Panc1 (cell line): ENCODE results near the gene G2E3. TPM values are rescaled to one million over a fixed set of nuclear protein-coding genes. Genes with fewer than 3 reads are reported as not detected.
A peak's percentile ranks its signal among the peaks of the same experiment; 100 is the strongest.

Experiments used
- ATAC-seq: fragments of 200-7000 bp; cut with Tn5 transposase; 2 replicates; pipeline ENCODE4 v1.9.1; 2020; ENCODE audit warnings: mild to moderate bottlenecking, moderate library complexity
- BruUV-seq: library from RNA; stranded (reverse); fragments of 400-500 nt; replicated peaks from 2 replicates; lab custom pipeline; 2021; lab: Mats Ljungman, UMichigan
- CTCF ChIA-PET: fragments of 300-600 bp; sonication (Branson Sonifier 250); formaldehyde crosslinking; loops from one replicate; lab custom pipeline; 2022; ENCODE audit warnings: antibody characterized with exemption; lab: Charles Lee
- POLR2A ChIA-PET: fragments of 300-600 bp; sonication (Branson Sonifier 250); formaldehyde crosslinking; loops from one replicate; lab custom pipeline; 2022; ENCODE audit warnings: antibody characterized with exemption; lab: Charles Lee
- DNase-seq: peaks from one replicate; pipeline ENCODE4 v3.0.0-alpha.2; 2010; ENCODE audit warnings: low read depth, low spot score
- H3K27ac ChIP-seq: 2 replicates; pipeline ENCODE4 v1.5.1; 2011; ENCODE audit warnings: mild to moderate bottlenecking, low read length, inconsistent platforms
- H3K27me3 ChIP-seq: fragments of 200-500 bp; sonication (Bioruptor generic); 2 replicates; pipeline ENCODE4 v1.6.0; 2014; ENCODE audit warnings: low read length, inconsistent platforms; ENCODE audit not compliant: control insufficient read depth, insufficient read depth
- H3K36me3 ChIP-seq: fragments of 200-500 bp; sonication (Bioruptor generic); 2 replicates; pipeline ENCODE4 v1.5.1; 2014; ENCODE audit warnings: inconsistent platforms, mild to moderate bottlenecking, low read length, moderate library complexity; ENCODE audit not compliant: control insufficient read depth, insufficient read depth
- H3K4me1 ChIP-seq: 2 replicates; pipeline ENCODE4 v1.5.1; 2011; ENCODE audit warnings: inconsistent platforms, mild to moderate bottlenecking, low read length, moderate library complexity; ENCODE audit not compliant: control insufficient read depth, insufficient read depth
- H3K4me3 ChIP-seq, 2 experiments: 2 replicates each; pipeline ENCODE4 v1.5.1; 2011 to 2012; ENCODE audit warnings: low read depth in 2 of 2, low read length in 2 of 2, mild to moderate bottlenecking in 2 of 2, inconsistent platforms in 1 of 2, moderate library complexity in 1 of 2
- H3K9me3 ChIP-seq: fragments of 200-500 bp; sonication (Bioruptor generic); 2 replicates; pipeline ENCODE4 v1.5.1; 2014; ENCODE audit warnings: low read depth, mild to moderate bottlenecking, inconsistent platforms, low read length, moderate library complexity; ENCODE audit not compliant: control insufficient read depth, insufficient read depth
- POLR2AphosphoS5 ChIP-seq: IDR thresholded peaks from 2 replicates; pipeline ENCODE4 v1.6.1; 2012; ENCODE audit warnings: mild to moderate bottlenecking, low read depth, low read length, moderate library complexity
- SIN3A ChIP-seq: IDR thresholded peaks from 2 replicates; pipeline ENCODE4 v1.6.1; 2012; ENCODE audit warnings: low read depth, mild to moderate bottlenecking, low read length, moderate library complexity, borderline replicate concordance; ENCODE audit not compliant: insufficient read depth
- TCF7L2 ChIP-seq: IDR thresholded peaks from 2 replicates; pipeline ENCODE4 v1.6.1; 2011; ENCODE audit warnings: mild to moderate bottlenecking, low read depth, low read length, inconsistent platforms
- in situ Hi-C: cut with HindIII; loops from 2 replicates; pipeline ENCODE4 v1.10.0; 2016; ENCODE audit warnings: low sequenced_read_pairs, low pct_unique_long_range_greater_than_20kb
- intact Hi-C: fragments of 100-400 bp; cut with micrococcal nuclease; formaldehyde crosslinking; loops from one replicate; pipeline ENCODE4 v1.10.0; 2022; ENCODE audit not compliant: unreplicated experiment
- total RNA-seq: library from RNA; stranded (reverse); gene quantifications from one replicate; pipeline ENCODE4 v1.2.1, GENCODE V29; 2021; ENCODE audit not compliant: unreplicated experiment
- TF ChIP-seq, protein P1 (sequence below): fragments of 450-650 bp; IDR thresholded peaks from 2 replicates; pipeline ENCODE4 v1.5.1; 2017; ENCODE audit warnings: mild to moderate bottlenecking
- TF ChIP-seq, protein P2 (sequence below), 2 experiments: IDR thresholded peaks; 2 replicates each; pipeline ENCODE4 v1.6.1; 2011 to 2012; ENCODE audit warnings: low read depth in 2 of 2, control low read depth in 1 of 2, low read length in 1 of 2, mild to moderate bottlenecking in 1 of 2, moderate library complexity in 1 of 2; ENCODE audit not compliant: insufficient read depth in 1 of 2

Gene G2E3
- total RNA-seq, 1 experiment from 2014 or later, result 27.5 TPM

DNA sequence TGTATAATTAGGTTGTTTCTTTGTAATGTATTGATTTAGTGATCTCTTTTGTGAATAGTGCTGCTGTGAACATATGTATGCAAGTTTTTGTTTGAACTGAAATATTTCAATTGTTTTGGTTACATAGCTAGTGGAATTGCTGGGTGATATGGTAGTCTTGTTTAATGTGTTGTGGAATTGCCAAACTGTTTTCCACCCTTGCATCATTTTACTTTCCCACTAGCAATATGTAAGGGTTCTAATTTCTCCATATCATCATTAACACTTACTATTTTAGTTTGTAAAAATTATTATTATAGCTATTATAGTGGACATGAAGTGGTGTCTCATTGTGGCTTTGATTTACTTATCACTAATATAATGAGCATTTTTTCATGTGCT is 5.9 kb downstream of the G2E3 start:
- Histone ChIP-seq H3K27me3 (no peaks in the 10 kb centered on the region), H3K4me3 (no peak overlapping the region), H3K27ac (no peak overlapping the region), H3K36me3 (no peaks in the 10 kb centered on the region), H3K4me1 (peaks cover 18% of the 10 kb centered on the region), H3K9me3 (no peaks in the 10 kb centered on the region)
- ATAC-seq (no peak), DNase-seq (no peak)
- in situ Hi-C loops (no loop called here), intact Hi-C loops (no loop called here)
- POLR2A ChIA-PET, result no interaction called here
- CTCF ChIA-PET, result no interaction called here
- BruUV-seq, result no TSS peak
- TF ChIP-seq TCF7L2, result no peak
- TF ChIP-seq, protein P1, sequence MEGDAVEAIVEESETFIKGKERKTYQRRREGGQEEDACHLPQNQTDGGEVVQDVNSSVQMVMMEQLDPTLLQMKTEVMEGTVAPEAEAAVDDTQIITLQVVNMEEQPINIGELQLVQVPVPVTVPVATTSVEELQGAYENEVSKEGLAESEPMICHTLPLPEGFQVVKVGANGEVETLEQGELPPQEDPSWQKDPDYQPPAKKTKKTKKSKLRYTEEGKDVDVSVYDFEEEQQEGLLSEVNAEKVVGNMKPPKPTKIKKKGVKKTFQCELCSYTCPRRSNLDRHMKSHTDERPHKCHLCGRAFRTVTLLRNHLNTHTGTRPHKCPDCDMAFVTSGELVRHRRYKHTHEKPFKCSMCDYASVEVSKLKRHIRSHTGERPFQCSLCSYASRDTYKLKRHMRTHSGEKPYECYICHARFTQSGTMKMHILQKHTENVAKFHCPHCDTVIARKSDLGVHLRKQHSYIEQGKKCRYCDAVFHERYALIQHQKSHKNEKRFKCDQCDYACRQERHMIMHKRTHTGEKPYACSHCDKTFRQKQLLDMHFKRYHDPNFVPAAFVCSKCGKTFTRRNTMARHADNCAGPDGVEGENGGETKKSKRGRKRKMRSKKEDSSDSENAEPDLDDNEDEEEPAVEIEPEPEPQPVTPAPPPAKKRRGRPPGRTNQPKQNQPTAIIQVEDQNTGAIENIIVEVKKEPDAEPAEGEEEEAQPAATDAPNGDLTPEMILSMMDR, result no peak
- TF ChIP-seq POLR2AphosphoS5, result no peak

DNA sequence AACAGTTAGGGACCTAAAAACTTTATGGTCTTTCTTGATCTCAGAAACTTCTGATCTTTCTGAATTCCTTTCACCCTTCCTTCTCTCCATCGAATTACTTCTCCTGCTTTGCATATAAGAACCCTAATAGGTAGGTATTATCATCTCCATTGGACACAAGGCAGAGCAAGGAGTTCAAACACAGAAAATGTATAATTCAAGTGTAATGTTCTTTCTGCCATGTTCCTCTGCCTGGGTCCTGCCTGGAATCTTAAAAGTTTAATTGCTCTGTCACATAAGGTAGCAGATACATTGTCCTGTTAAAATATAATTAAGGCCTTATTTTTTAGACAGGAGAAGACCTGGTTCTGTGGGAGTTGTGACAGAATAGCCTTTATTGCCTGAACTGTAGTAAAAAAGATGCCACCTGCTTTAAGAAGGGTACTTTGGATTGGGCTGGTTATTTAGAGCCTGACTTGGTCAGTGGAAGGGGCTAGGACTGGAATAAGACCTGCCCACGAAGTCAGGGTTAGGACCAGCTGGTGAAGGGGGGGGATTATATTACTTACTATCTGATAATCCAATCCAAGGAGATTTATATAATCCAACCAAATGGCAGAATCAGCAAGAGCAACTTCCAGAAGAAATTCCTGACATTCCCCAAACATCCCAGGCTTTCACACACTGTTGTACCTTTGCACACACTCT is 10.4 kb downstream of the G2E3 start:
- ATAC-seq (no peak), DNase-seq (no peak)
- TF ChIP-seq POLR2AphosphoS5 (no peak), SIN3A (no peak), TCF7L2 (no peak)
- TF ChIP-seq, protein P2, sequence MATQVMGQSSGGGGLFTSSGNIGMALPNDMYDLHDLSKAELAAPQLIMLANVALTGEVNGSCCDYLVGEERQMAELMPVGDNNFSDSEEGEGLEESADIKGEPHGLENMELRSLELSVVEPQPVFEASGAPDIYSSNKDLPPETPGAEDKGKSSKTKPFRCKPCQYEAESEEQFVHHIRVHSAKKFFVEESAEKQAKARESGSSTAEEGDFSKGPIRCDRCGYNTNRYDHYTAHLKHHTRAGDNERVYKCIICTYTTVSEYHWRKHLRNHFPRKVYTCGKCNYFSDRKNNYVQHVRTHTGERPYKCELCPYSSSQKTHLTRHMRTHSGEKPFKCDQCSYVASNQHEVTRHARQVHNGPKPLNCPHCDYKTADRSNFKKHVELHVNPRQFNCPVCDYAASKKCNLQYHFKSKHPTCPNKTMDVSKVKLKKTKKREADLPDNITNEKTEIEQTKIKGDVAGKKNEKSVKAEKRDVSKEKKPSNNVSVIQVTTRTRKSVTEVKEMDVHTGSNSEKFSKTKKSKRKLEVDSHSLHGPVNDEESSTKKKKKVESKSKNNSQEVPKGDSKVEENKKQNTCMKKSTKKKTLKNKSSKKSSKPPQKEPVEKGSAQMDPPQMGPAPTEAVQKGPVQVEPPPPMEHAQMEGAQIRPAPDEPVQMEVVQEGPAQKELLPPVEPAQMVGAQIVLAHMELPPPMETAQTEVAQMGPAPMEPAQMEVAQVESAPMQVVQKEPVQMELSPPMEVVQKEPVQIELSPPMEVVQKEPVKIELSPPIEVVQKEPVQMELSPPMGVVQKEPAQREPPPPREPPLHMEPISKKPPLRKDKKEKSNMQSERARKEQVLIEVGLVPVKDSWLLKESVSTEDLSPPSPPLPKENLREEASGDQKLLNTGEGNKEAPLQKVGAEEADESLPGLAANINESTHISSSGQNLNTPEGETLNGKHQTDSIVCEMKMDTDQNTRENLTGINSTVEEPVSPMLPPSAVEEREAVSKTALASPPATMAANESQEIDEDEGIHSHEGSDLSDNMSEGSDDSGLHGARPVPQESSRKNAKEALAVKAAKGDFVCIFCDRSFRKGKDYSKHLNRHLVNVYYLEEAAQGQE (IDR thresholded peaks at IDR 0.05; ENCODE audit: insufficient read depth in 1 of 2, low read depth in 2 of 2, low read length in 1 of 2), result no peak
- TF ChIP-seq, protein P1, result no peak
- in situ Hi-C loops (no loop called here), intact Hi-C loops (no loop called here)
- H3K4me3 ChIP-seq, result no peak overlapping the region
- H3K36me3 ChIP-seq, result no peaks in the 10 kb centered on the region
- H3K27me3 ChIP-seq, result no peaks in the 10 kb centered on the region
- peaks cover 13% of the 10 kb centered on the region for H3K4me1 ChIP-seq
- POLR2A ChIA-PET, result no interaction called here
- no TSS peak for BruUV-seq
- H3K27ac ChIP-seq, result peak overlapping the region; percentile 17; the same call in 1 of the 2 replicates
- no peaks in the 10 kb centered on the region for H3K9me3 ChIP-seq
- CTCF ChIA-PET, result no interaction called here
